Gastrocnemius medialis (tissue), 4 donors: ENCODE measurements around the gene ADGRF3. TPM values are rescaled to one million over a fixed set of nuclear protein-coding genes. Genes with fewer than 3 reads are reported as not detected.
A peak's percentile ranks its signal among the peaks of the same experiment; 100 is the strongest.

Experiments used
- ATAC-seq, 2 donors: fragments of 150-250 bp; one replicate each; pipeline ENCODE4 v1.9.1; 2016
- DNase-seq, 2 donors: peaks; one replicate each; pipeline ENCODE4 v3.0.0-alpha.2; 2019
- H3K27ac ChIP-seq, 4 donors: fragments of 200-600 bp; sonication (generic); 1 replicate in 1 of 4; 2 replicates in 3 of 4; pipeline ENCODE4 v1.5.1; 2016 to 2018; ENCODE audit warnings: mild to moderate bottlenecking in 2 of 4, moderate library complexity in 1 of 4
- H3K27me3 ChIP-seq, 3 donors: fragments of 200-600 bp; sonication (generic) in 2 of 3; 1 replicate in 1 of 3; 2 replicates in 2 of 3; pipeline versions ENCODE4 v1.5.1 to v1.6.0; 2016 to 2019; ENCODE audit warnings: mild to moderate bottlenecking in 1 of 3, moderate library complexity in 1 of 3
- H3K36me3 ChIP-seq, 2 donors: fragments of 200-600 bp; sonication (generic) in 1 of 2; one replicate each; pipeline ENCODE4 v1.5.1; 2017 to 2018
- H3K4me1 ChIP-seq, 2 donors: fragments of 200-600 bp; sonication (generic) in 1 of 2; one replicate each; pipeline ENCODE4 v1.5.1; 2016 to 2017; ENCODE audit warnings: mild to moderate bottlenecking in 2 of 2
- H3K4me3 ChIP-seq, 4 donors: fragments of 200-600 bp; sonication (generic) in 3 of 4; 1 replicate in 1 of 4; 2 replicates in 3 of 4; pipeline ENCODE4 v1.5.1; 2016 to 2019; ENCODE audit warnings: mild to moderate bottlenecking in 2 of 4
- H3K9me3 ChIP-seq, 3 donors: fragments of 200-600 bp; sonication (generic) in 2 of 3; 1 replicate in 1 of 3; 2 replicates in 2 of 3; pipeline ENCODE4 v1.5.1; 2016 to 2019
- POLR2A ChIP-seq, 2 donors: fragments of 450-650 bp; IDR thresholded peaks; one replicate each; pipeline ENCODE4 v1.6.1; 2017; ENCODE audit warnings: antibody characterized with exemption in 2 of 2, mild to moderate bottlenecking in 2 of 2, moderate library complexity in 2 of 2
- in situ Hi-C, 4 donors: fragments of 200-750 bp; cut with MboI; loops; one replicate each; pipeline versions ENCODE4 v1.15.0 to v1.8.0; 2017; ENCODE audit warnings: low sequenced_read_pairs in 4 of 4
- intact Hi-C: fragments of 100-400 bp; cut with DNase I; formaldehyde crosslinking; loops from one replicate; pipeline ENCODE4 v1.15.1; 2023; ENCODE audit warnings: low total_unique reads
- total RNA-seq, 4 donors: library from RNA; depleted of rRNA; stranded (reverse); fragments of >200 nt; gene quantifications; one replicate each; pipeline versions ENCODE4 v1.1.0 to v1.2.3, GENCODE V29; 2016
- TF ChIP-seq, protein P1 (sequence below), 5 experiments: fragments of 450-650 bp in 3 of 5; fragments of 200-600 bp in 2 of 5; sonication (generic) in 2 of 5; IDR thresholded peaks in 4 of 5; conservative IDR thresholded peaks in 1 of 5; 1 replicate in 4 of 5; 2 replicates in 1 of 5; pipeline ENCODE4 v1.5.1; 2016 to 2019; ENCODE audit warnings: antibody characterized with exemption in 5 of 5, mild to moderate bottlenecking in 3 of 5, moderate library complexity in 3 of 5

ADGRF3 gene, protein sequence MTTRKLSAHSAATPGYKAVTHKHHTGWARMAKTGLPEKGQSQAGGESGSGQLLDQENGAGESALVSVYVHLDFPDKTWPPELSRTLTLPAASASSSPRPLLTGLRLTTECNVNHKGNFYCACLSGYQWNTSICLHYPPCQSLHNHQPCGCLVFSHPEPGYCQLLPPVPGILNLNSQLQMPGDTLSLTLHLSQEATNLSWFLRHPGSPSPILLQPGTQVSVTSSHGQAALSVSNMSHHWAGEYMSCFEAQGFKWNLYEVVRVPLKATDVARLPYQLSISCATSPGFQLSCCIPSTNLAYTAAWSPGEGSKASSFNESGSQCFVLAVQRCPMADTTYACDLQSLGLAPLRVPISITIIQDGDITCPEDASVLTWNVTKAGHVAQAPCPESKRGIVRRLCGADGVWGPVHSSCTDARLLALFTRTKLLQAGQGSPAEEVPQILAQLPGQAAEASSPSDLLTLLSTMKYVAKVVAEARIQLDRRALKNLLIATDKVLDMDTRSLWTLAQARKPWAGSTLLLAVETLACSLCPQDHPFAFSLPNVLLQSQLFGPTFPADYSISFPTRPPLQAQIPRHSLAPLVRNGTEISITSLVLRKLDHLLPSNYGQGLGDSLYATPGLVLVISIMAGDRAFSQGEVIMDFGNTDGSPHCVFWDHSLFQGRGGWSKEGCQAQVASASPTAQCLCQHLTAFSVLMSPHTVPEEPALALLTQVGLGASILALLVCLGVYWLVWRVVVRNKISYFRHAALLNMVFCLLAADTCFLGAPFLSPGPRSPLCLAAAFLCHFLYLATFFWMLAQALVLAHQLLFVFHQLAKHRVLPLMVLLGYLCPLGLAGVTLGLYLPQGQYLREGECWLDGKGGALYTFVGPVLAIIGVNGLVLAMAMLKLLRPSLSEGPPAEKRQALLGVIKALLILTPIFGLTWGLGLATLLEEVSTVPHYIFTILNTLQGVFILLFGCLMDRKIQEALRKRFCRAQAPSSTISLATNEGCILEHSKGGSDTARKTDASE
- total RNA-seq, result not detected

DNA sequence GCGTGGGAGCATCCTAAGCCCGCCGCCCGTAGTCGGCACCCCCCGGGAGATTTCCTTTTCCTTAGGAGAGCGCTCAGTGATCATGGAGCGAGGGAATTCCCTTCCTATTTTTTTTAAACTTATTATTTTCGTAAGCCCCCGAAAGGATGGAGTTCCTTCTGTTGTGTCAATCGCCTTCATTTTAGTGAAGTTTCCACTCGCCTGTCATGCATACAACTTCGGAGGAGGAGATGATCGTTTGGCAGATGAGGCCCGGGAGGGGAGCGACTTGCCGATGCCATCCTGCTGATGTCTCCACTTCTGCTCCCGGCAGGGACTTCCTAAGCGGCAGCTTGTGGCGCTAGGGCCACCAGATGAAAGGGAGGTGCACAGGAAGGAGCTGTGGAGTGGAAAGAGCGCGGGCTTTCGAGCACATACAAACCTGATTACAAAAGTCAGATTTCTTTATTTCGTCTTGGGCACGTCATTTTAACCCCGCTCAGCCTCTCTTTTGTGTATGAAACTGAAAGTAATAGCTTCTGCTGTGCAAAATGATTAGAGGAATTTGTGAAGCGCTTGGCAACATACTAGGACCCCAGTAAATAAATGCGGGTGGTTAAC is at the start of gene ADGRF3:
TSS of gene ADGRF3 (minus strand) at position 336 of the 600 bp plus-strand sequence. CDS start 555 bp downstream, outside the sequence.
- Histone ChIP-seq H3K27ac (peak within 1 kb of the TSS; percentile 91 to 98 (median 95)), H3K27me3 (no peaks in the 10 kb centered on the region), H3K4me1 (peaks cover 26 to 27% of the 10 kb centered on the region in 2 donors), H3K4me3 (peak within 1 kb of the TSS; percentile 87 to 95 (median 92)), H3K9me3 (no peaks in the 10 kb centered on the region), H3K36me3 (no peaks in the 10 kb centered on the region)
- in situ Hi-C loops, result loop anchor here (25.0 kb wide), 2 partner anchors 359 to 384 kb away; partner anchors contain the start of gene KIF3C (in 1 of the 4)
- peak; percentile 47 to 48 for ATAC-seq
- peak; percentile 56 to 67 for DNase-seq
- intact Hi-C loops, result loop anchor here (5.0 to 10.0 kb wide), 4 partner anchors 109 to 628 kb away; partner anchors contain the start of genes ASXL2, MAPRE3 and SLC35F6
- TF ChIP-seq, protein P1, sequence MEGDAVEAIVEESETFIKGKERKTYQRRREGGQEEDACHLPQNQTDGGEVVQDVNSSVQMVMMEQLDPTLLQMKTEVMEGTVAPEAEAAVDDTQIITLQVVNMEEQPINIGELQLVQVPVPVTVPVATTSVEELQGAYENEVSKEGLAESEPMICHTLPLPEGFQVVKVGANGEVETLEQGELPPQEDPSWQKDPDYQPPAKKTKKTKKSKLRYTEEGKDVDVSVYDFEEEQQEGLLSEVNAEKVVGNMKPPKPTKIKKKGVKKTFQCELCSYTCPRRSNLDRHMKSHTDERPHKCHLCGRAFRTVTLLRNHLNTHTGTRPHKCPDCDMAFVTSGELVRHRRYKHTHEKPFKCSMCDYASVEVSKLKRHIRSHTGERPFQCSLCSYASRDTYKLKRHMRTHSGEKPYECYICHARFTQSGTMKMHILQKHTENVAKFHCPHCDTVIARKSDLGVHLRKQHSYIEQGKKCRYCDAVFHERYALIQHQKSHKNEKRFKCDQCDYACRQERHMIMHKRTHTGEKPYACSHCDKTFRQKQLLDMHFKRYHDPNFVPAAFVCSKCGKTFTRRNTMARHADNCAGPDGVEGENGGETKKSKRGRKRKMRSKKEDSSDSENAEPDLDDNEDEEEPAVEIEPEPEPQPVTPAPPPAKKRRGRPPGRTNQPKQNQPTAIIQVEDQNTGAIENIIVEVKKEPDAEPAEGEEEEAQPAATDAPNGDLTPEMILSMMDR (IDR thresholded peaks at IDR 0.05 in 4 of 5, conservative IDR thresholded peaks at IDR 0.05 in 1 of 5), result no peak
- TF ChIP-seq POLR2A (IDR thresholded peaks at IDR 0.05), result no peak

DNA sequence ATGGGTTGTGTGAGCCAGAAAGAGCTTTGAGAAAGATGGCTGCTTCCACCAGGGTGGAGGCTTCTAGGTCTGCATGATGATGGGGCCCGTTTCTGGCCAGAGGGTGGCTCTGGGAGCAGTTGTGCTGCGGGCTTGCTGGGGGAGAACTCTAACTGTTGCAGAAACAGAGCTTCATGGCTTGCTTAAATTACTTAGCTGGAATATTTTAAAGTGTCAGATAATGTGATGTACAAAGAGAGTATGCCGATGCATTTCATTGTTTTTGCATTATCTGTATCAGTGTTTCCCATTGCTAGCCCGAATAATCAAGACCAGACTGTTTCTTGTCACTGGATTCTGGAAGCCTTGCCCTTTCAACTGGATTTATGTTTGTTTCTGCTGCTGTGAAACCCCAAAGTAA is 48.8 kb upstream of the ADGRF3 start:
- TF ChIP-seq, protein P1 (IDR thresholded peaks at IDR 0.05 in 4 of 5, conservative IDR thresholded peaks at IDR 0.05 in 1 of 5), result no peak
- no peak for TF ChIP-seq POLR2A (IDR thresholded peaks at IDR 0.05)
- intact Hi-C loops, result no loop called here
- H3K27ac ChIP-seq, result no peak overlapping the region
- DNase-seq (no peak), ATAC-seq (no peak)
- in situ Hi-C loops, result no loop called here
- no peak overlapping the region for H3K4me3 ChIP-seq
- peaks cover 0 to 10% of the 10 kb centered on the region in 2 donors for H3K36me3 ChIP-seq
- no peaks in the 10 kb centered on the region for H3K9me3 ChIP-seq
- peaks cover 0 to 10% of the 10 kb centered on the region in 2 donors for H3K4me1 ChIP-seq
- no peaks in the 10 kb centered on the region for H3K27me3 ChIP-seq

DNA sequence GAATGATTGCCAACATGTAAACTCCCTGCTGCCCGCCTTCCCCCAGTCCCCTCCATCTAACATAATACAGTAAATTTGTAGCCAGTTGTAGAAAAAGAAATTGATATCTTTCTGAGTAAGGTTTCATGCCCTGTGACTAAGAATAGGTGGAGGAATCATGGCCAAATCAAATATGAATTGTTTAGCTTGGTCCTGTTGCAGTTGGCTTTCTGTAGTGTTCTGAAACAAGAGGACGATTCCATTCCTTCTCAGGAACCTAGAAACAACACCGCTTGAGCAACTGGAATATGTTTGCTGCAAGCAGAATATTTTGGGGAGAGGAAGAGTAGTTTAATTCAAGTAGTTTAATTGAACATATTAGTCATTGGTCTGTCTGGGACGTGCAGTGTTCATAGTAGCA is 48.1 kb upstream of the ADGRF3 start:
- DNase-seq (no peak), ATAC-seq (no peak)
- no peaks in the 10 kb centered on the region for H3K9me3 ChIP-seq
- no peak overlapping the region for H3K4me3 ChIP-seq
- TF ChIP-seq, protein P1 (IDR thresholded peaks at IDR 0.05 in 4 of 5, conservative IDR thresholded peaks at IDR 0.05 in 1 of 5), result no peak
- TF ChIP-seq POLR2A (IDR thresholded peaks at IDR 0.05), result no peak
- in situ Hi-C loops (no loop called here), intact Hi-C loops (no loop called here)
- H3K4me1 ChIP-seq, result peaks cover 0 to 6% of the 10 kb centered on the region in 2 donors
- H3K27ac ChIP-seq, result no peak overlapping the region
- peaks cover 0 to 12% of the 10 kb centered on the region in 2 donors for H3K36me3 ChIP-seq
- H3K27me3 ChIP-seq, result no peaks in the 10 kb centered on the region

DNA sequence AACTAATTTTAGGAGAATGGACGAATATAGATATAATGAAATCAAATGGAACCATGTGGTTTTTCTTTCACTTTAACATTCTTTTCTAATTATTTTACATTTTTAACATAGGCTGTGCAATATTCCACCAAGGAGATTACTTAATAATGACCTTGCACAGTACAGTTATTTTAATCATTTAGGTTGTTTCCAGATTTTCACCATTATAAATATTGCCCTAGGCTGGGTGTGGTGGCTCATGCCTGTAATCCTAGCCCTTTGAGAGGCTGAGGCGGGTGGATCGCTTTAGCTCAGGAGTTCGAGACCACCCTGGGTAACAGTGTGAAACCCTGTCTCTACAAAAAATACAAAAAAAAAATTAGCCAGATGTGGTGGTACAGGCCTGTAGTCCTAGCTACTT is 40.6 kb upstream of the ADGRF3 start:
- DNase-seq, result no peak
- Histone ChIP-seq H3K9me3 (no peaks in the 10 kb centered on the region), H3K4me3 (no peak overlapping the region), H3K36me3 (peaks cover 0 to 60% of the 10 kb centered on the region in 2 donors), H3K27ac (no peak overlapping the region), H3K27me3 (no peaks in the 10 kb centered on the region), H3K4me1 (no peaks in the 10 kb centered on the region)
- intact Hi-C loops (no loop called here), in situ Hi-C loops (no loop called here)
- no peak for ATAC-seq
- TF ChIP-seq, protein P1 (IDR thresholded peaks at IDR 0.05 in 4 of 5, conservative IDR thresholded peaks at IDR 0.05 in 1 of 5), result no peak
- no peak for TF ChIP-seq POLR2A (IDR thresholded peaks at IDR 0.05)
